GM19438 (cell line): ENCODE data around the gene VKORC1L1.
"Not testable (repeated sequence)": the region's sequence is repeated elsewhere in the genome, so short reads cannot be mapped to it uniquely, and the experiment has no call there.

ENCODE experiments used
- ATAC-seq: cut with Tn5 transposase; IDR thresholded peaks from one replicate; pipeline ENCODE4 v1.9.1; 2021; ENCODE audit warnings: low read depth; ENCODE audit not compliant: unreplicated experiment

Gene VKORC1L1

GRCh38 chr7:65974191-65974801 lies 101.4 kb downstream of the VKORC1L1 start:
- ATAC-seq: no peak

GRCh38 chr7:65974876-65975275 lies 102.0 kb downstream of the VKORC1L1 start:
- no peak for ATAC-seq

GRCh38 chr7:65975814-65976445 lies 103.1 kb downstream of the VKORC1L1 start:
- no peak for ATAC-seq

- no peak for ATAC-seq
Measured at GRCh38 chr7:65976659-65977196, 103.9 kb downstream of the VKORC1L1 start.

- no peak for ATAC-seq
Measured at GRCh38 chr7:65978891-65979582, 106.2 kb downstream of the VKORC1L1 start.

- no peak for ATAC-seq
Measured at GRCh38 chr7:65979583-65980477, 107.0 kb downstream of the VKORC1L1 start.

GRCh38 chr7:65980478-65981250 lies 107.8 kb downstream of the VKORC1L1 start:
- ATAC-seq: peak; percentile 68

- peak; percentile 69 for ATAC-seq
Measured at GRCh38 chr7:65981965-65982792, 109.3 kb downstream of the VKORC1L1 start, which contains the start of gene GUSB. Gene GUSB (minus strand): TSS chr7:65982213. CDS start chr7:65982183, 30 bp downstream.

GRCh38 chr7:65983965-65984658 lies 111.2 kb downstream of the VKORC1L1 start:
- no peak for ATAC-seq

- ATAC-seq: no peak
Measured at GRCh38 chr7:65988084-65988483, 115.2 kb downstream of the VKORC1L1 start.

- not testable (repeated sequence) for ATAC-seq
Measured at GRCh38 chr7:65988503-65988902, 115.6 kb downstream of the VKORC1L1 start.

- no peak for ATAC-seq
Measured at GRCh38 chr7:65989694-65990080, 116.8 kb downstream of the VKORC1L1 start.

GRCh38 chr7:65991829-65992228 lies 119.0 kb downstream of the VKORC1L1 start:
- ATAC-seq: not testable (repeated sequence)

- no peak for ATAC-seq
Measured at GRCh38 chr7:65992526-65992925, 119.7 kb downstream of the VKORC1L1 start.

- not testable (repeated sequence) for ATAC-seq
Measured at GRCh38 chr7:65994984-65995383, 122.1 kb downstream of the VKORC1L1 start.

GRCh38 chr7:66000823-66001417 lies 128.0 kb downstream of the VKORC1L1 start:
- not testable (repeated sequence) for ATAC-seq

GRCh38 chr7:66005115-66005671 lies 132.3 kb downstream of the VKORC1L1 start:
- ATAC-seq: not testable (repeated sequence)
